DOHH2 (cell line): ENCODE measurements around the gene SLC44A1.

Experiments used
- H3F3A ChIP-seq: fragments of 200-600 bp; sonication (generic), shearing (Covaris generic); 2 replicates; pipeline ENCODE4 v1.6.0; 2016; ENCODE audit warnings: antibody characterized with exemption, mild to moderate bottlenecking; ENCODE audit not compliant: control insufficient read depth, insufficient read depth
- H3K27ac ChIP-seq: fragments of 200-600 bp; sonication (generic); 2 replicates; pipeline ENCODE4 v1.5.1; 2014; ENCODE audit warnings: low read depth, mild to moderate bottlenecking, low read length, moderate library complexity
- H3K27me3 ChIP-seq: fragments of 200-600 bp; sonication (generic); 2 replicates; pipeline ENCODE4 v1.6.1; 2014; ENCODE audit warnings: mild to moderate bottlenecking, low read length, mixed read lengths; ENCODE audit not compliant: control insufficient read depth
- H3K36me3 ChIP-seq: fragments of 200-600 bp; sonication (generic); 2 replicates; pipeline ENCODE4 v1.6.1; 2014; ENCODE audit warnings: mild to moderate bottlenecking, low read length, moderate library complexity, mixed read lengths; ENCODE audit not compliant: control insufficient read depth
- H3K4me1 ChIP-seq: fragments of 200-600 bp; sonication (generic); 2 replicates; pipeline ENCODE4 v1.6.1; 2014; ENCODE audit warnings: mild to moderate bottlenecking, low read length, mixed read lengths; ENCODE audit not compliant: control insufficient read depth
- H3K4me2 ChIP-seq: fragments of 200-600 bp; sonication (generic); 2 replicates; pipeline ENCODE4 v1.6.0; 2014; ENCODE audit warnings: mild to moderate bottlenecking, low read length, moderate library complexity
- H3K4me3 ChIP-seq: fragments of 200-600 bp; sonication (generic); 2 replicates; pipeline ENCODE4 v1.5.1; 2014; ENCODE audit warnings: mild to moderate bottlenecking, low read length, mixed read lengths
- H3K79me2 ChIP-seq: fragments of 200-600 bp; sonication (generic); 2 replicates; pipeline ENCODE4 v1.6.1; 2014; ENCODE audit warnings: mild to moderate bottlenecking, low read length, mixed read lengths; ENCODE audit not compliant: control insufficient read depth
- H3K9me2 ChIP-seq: fragments of 200-600 bp; sonication (generic); replicated peaks from 2 replicates; pipeline ENCODE4 v1.6.1; 2014; ENCODE audit warnings: mild to moderate bottlenecking, low read length, mixed read lengths; ENCODE audit not compliant: control insufficient read depth
- H3K9me3 ChIP-seq: fragments of 200-600 bp; sonication (generic); 2 replicates; pipeline ENCODE4 v1.6.1; 2014; ENCODE audit warnings: antibody characterized with exemption, low read length, mixed read lengths; ENCODE audit not compliant: control insufficient read depth, insufficient read depth
- H4K20me1 ChIP-seq: fragments of 200-600 bp; sonication (generic); 2 replicates; pipeline ENCODE4 v1.6.0; 2014; ENCODE audit warnings: low read depth, mild to moderate bottlenecking, antibody characterized with exemption, low read length, moderate library complexity; ENCODE audit not compliant: control insufficient read depth, insufficient read depth
- EZH2phosphoT487 ChIP-seq: fragments of 200-600 bp; sonication (generic); IDR thresholded peaks from 2 replicates; pipeline ENCODE4 v1.6.1; 2017; ENCODE audit warnings: borderline replicate concordance, mild to moderate bottlenecking, antibody characterized with exemption, low read length, moderate library complexity, mixed read lengths
- TF ChIP-seq, protein P1 (sequence below): fragments of 200-600 bp; sonication (generic); IDR thresholded peaks from one replicate; pipeline ENCODE4 v1.5.1; 2014; ENCODE audit warnings: antibody characterized with exemption, mild to moderate bottlenecking, low read depth, low read length; ENCODE audit not compliant: poor library complexity, severe bottlenecking

The SLC44A1 gene

DNA sequence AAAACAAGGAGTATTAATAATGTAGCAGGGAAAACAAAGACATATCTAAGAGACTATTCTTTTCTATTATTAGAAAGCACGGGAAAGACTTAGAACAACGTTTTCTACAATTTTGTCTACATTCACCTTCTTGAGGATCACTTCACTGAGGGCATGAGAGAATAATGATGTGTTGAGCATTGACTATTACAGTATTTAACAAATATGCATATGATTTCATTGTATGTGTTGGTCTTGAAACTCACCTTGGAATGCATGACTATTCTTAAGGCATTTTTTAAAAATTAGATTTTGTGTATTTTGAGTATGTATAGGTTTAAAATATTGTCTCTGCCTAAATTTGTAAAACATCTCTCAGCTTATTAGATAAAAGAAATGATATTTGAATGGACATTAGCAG lies 204.6 kb downstream of the SLC44A1 start:
- H3K4me1 ChIP-seq, result peaks cover 25% of the 10 kb centered on the region
- no peaks in the 10 kb centered on the region for H3K9me3 ChIP-seq
- TF ChIP-seq, protein P1, sequence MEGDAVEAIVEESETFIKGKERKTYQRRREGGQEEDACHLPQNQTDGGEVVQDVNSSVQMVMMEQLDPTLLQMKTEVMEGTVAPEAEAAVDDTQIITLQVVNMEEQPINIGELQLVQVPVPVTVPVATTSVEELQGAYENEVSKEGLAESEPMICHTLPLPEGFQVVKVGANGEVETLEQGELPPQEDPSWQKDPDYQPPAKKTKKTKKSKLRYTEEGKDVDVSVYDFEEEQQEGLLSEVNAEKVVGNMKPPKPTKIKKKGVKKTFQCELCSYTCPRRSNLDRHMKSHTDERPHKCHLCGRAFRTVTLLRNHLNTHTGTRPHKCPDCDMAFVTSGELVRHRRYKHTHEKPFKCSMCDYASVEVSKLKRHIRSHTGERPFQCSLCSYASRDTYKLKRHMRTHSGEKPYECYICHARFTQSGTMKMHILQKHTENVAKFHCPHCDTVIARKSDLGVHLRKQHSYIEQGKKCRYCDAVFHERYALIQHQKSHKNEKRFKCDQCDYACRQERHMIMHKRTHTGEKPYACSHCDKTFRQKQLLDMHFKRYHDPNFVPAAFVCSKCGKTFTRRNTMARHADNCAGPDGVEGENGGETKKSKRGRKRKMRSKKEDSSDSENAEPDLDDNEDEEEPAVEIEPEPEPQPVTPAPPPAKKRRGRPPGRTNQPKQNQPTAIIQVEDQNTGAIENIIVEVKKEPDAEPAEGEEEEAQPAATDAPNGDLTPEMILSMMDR, result no peak
- TF ChIP-seq EZH2phosphoT487, result no peak
- peaks cover 34% of the 10 kb centered on the region for H3K79me2 ChIP-seq
- no peaks in the 10 kb centered on the region for H3K36me3 ChIP-seq
- no peaks in the 10 kb centered on the region for H3K9me2 ChIP-seq
- H3K27ac ChIP-seq, result no peak overlapping the region
- peak overlapping the region; percentile 97 for H3K4me3 ChIP-seq
- peak overlapping the region; percentile 99 for H3K4me2 ChIP-seq
- H4K20me1 ChIP-seq, result no peaks in the 10 kb centered on the region
- H3F3A ChIP-seq, result no peaks in the 10 kb centered on the region
- no peaks in the 10 kb centered on the region for H3K27me3 ChIP-seq

DNA sequence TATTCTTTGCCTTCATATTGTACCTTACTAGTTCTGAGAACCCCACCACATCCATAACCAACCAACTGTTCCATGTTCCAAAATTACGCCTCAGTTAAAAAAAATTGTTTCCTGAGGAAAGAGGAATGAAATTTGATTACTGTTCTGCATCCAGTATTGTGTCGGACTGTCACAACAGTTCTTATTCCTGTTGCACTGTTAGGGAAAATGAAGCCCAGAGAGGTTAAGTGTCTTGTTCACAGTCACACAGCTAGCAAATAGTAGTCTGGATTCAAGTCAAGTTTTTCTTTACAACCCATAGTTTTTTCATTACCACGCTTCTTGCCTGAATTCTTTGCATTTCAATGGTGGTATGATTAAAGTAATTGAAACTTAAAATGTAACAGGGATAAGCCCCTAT lies 207.7 kb downstream of the SLC44A1 start:
- H3K9me2 ChIP-seq, result no peaks in the 10 kb centered on the region
- peaks cover 59% of the 10 kb centered on the region for H3K79me2 ChIP-seq
- no peaks in the 10 kb centered on the region for H3F3A ChIP-seq
- no peaks in the 10 kb centered on the region for H4K20me1 ChIP-seq
- no peaks in the 10 kb centered on the region for H3K36me3 ChIP-seq
- no peak for TF ChIP-seq EZH2phosphoT487
- TF ChIP-seq, protein P1, result no peak
- peaks cover 22% of the 10 kb centered on the region for H3K4me1 ChIP-seq
- H3K4me3 ChIP-seq, result no peak overlapping the region
- no peak overlapping the region for H3K27ac ChIP-seq
- H3K27me3 ChIP-seq, result no peaks in the 10 kb centered on the region
- no peak overlapping the region for H3K4me2 ChIP-seq
- peaks cover 3% of the 10 kb centered on the region; the same call in 1 of the 2 replicates for H3K9me3 ChIP-seq

DNA sequence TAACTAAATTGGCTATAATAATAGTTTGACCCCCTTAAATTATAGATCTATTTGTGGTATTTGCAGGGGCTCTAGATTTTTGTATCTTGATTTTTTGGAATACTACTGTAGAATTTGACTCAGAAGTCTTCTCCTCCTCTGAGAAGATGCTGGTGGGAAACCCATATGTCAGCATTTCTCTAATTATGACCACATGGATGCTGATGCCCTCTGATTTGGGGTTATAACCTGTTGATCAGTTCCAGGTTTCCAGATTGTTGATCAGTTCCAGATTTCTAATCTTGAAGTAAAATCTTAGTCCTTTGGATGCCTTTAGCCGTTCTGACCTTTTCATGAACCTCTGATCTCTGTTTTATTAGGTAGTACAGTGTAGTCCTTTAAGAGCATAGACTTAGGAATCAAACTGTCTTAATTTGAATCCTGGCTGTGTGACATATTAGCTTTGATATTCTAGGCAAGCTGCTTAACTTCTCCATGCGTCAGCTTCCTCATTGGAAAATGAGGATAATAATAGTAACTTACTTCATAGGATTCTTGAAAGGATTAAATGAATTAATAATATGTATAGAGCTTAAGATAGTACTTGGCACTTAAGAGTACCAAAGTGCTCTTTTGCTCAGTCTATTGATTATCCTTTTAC lies 211.5 kb downstream of the SLC44A1 start:
- H3K79me2 ChIP-seq, result peaks cover 66% of the 10 kb centered on the region

More for the DNA sequence above, 211.5 kb downstream of the SLC44A1 start:
- TF ChIP-seq EZH2phosphoT487, result no peak
- TF ChIP-seq, protein P1, result no peak
- Histone ChIP-seq H3K36me3 (peaks cover 6% of the 10 kb centered on the region; the same call in 1 of the 2 replicates), H3K9me2 (no peaks in the 10 kb centered on the region), H3F3A (no peaks in the 10 kb centered on the region), H3K27me3 (no peaks in the 10 kb centered on the region), H4K20me1 (no peaks in the 10 kb centered on the region), H3K4me2 (no peak overlapping the region), H3K4me3 (no peak overlapping the region), H3K9me3 (peaks cover 21% of the 10 kb centered on the region), H3K27ac (no peak overlapping the region), H3K4me1 (no peaks in the 10 kb centered on the region; the same call in 1 of the 2 replicates)
